NCI-H774 (cell line): ENCODE results near the gene SLPI.

ENCODE experiments used
- DNase-seq: peaks from one replicate; lab custom pipeline; 2025; lab: John Stamatoyannopoulos, UW

SLPI gene

GRCh38 chr20:45212836-45213235 lies 41.5 kb downstream of the SLPI start:
- DNase-seq = no peak

GRCh38 chr20:45211569-45212474 lies 42.5 kb downstream of the SLPI start:
- DNase-seq = no peak

GRCh38 chr20:45209924-45210323 lies 44.4 kb downstream of the SLPI start:
- DNase-seq = no peak

GRCh38 chr20:45206725-45207124 lies 47.6 kb downstream of the SLPI start, which contains the start of gene SEMG1:
Gene SEMG1, plus strand, starts transcription at chr20:45207033. Its CDS starts 21 bp downstream, at chr20:45207054.
- DNase-seq = no peak
